AG04450 (cell line): ENCODE measurements around the gene FAM72C. TPM values are rescaled to one million over a fixed set of nuclear protein-coding genes. Genes with fewer than 3 reads are reported as not detected.
"Not testable (repeated sequence)": the region's sequence is repeated elsewhere in the genome, so short reads cannot be mapped to it uniquely, and the experiment has no call there.

ENCODE experiments used
- CTCF ChIA-PET: fragments of 300-600, 350-600 bp; formaldehyde crosslinking; extraction: SDS; loops from one replicate; lab custom pipeline; 2022; ENCODE audit warnings: antibody characterized with exemption, inconsistent platforms; lab: Charles Lee
- POLR2A ChIA-PET: fragments of 350-600 bp; formaldehyde crosslinking; extraction: SDS; loops from one replicate; lab custom pipeline; 2021; ENCODE audit warnings: antibody characterized with exemption, inconsistent platforms; lab: Yijun Ruan, JAX
- DNase-seq: peaks from one replicate; pipeline ENCODE4 v3.0.0-alpha.2; 2011; ENCODE audit warnings: low read depth, low spot score
- H3K27ac ChIP-seq: one replicate; pipeline ENCODE4 v1.5.1; 2012; ENCODE audit warnings: low read depth, low read length, control low read depth
- H3K27me3 ChIP-seq: one replicate; pipeline ENCODE4 v1.6.0; 2012; ENCODE audit warnings: low read length; ENCODE audit not compliant: control insufficient read depth, insufficient read depth
- H3K4me3 ChIP-seq: 2 replicates; pipeline ENCODE4 v1.5.1; 2011; ENCODE audit warnings: mild to moderate bottlenecking, low read depth, low read length, control low read depth
- H3K9me3 ChIP-seq: 2 replicates; pipeline ENCODE4 v1.5.1; 2012; ENCODE audit warnings: low read length; ENCODE audit not compliant: control insufficient read depth, insufficient read depth
- polyA plus RNA-seq: library from polyadenylated mRNA; depleted of rRNA; stranded (reverse); fragments of >200 nt; gene quantifications from 2 replicates; pipeline ENCODE4 v1.2.3, GENCODE V29; 2011

FAM72C gene
- polyA plus RNA-seq, 1 experiment, result 1.0 TPM

GRCh38 chr1:144002141-144002881, 30.5 kb upstream of the FAM72C start:
- H3K9me3 ChIP-seq, H3K27me3 ChIP-seq, DNase-seq, H3K4me3 ChIP-seq, CTCF ChIA-PET, POLR2A ChIA-PET, H3K27ac ChIP-seq: not testable (repeated sequence)

- H3K27ac ChIP-seq, H3K9me3 ChIP-seq, H3K27me3 ChIP-seq, DNase-seq, CTCF ChIA-PET, POLR2A ChIA-PET, H3K4me3 ChIP-seq: not testable (repeated sequence)
Observed at GRCh38 chr1:144001077-144001476, 29.3 kb upstream of the FAM72C start.

- H3K27me3 ChIP-seq, POLR2A ChIA-PET, H3K4me3 ChIP-seq, H3K27ac ChIP-seq, H3K9me3 ChIP-seq, DNase-seq, CTCF ChIA-PET: not testable (repeated sequence)
Observed at GRCh38 chr1:143996020-143996419, 24.2 kb upstream of the FAM72C start.

GRCh38 chr1:143993301-143993907, 21.6 kb upstream of the FAM72C start:
- H3K27me3 ChIP-seq, H3K27ac ChIP-seq, CTCF ChIA-PET, DNase-seq, H3K9me3 ChIP-seq, POLR2A ChIA-PET, H3K4me3 ChIP-seq: not testable (repeated sequence)

GRCh38 chr1:143990699-143991098, 18.9 kb upstream of the FAM72C start:
- H3K27ac ChIP-seq, H3K4me3 ChIP-seq, CTCF ChIA-PET, POLR2A ChIA-PET, DNase-seq, H3K27me3 ChIP-seq, H3K9me3 ChIP-seq: not testable (repeated sequence)

GRCh38 chr1:143989719-143990118, 17.9 kb upstream of the FAM72C start:
- POLR2A ChIA-PET, H3K27ac ChIP-seq, H3K4me3 ChIP-seq, H3K9me3 ChIP-seq, CTCF ChIA-PET, DNase-seq, H3K27me3 ChIP-seq: not testable (repeated sequence)

GRCh38 chr1:143989427-143989712, 17.6 kb upstream of the FAM72C start:
- H3K9me3 ChIP-seq, H3K27ac ChIP-seq, POLR2A ChIA-PET, DNase-seq, H3K27me3 ChIP-seq, H3K4me3 ChIP-seq, CTCF ChIA-PET: not testable (repeated sequence)

GRCh38 chr1:143988602-143989426, 17.0 kb upstream of the FAM72C start:
- H3K27ac ChIP-seq, POLR2A ChIA-PET, CTCF ChIA-PET, H3K4me3 ChIP-seq, H3K27me3 ChIP-seq, DNase-seq, H3K9me3 ChIP-seq: not testable (repeated sequence)

- H3K4me3 ChIP-seq, DNase-seq, H3K9me3 ChIP-seq, POLR2A ChIA-PET, H3K27ac ChIP-seq, CTCF ChIA-PET, H3K27me3 ChIP-seq: not testable (repeated sequence)
Observed at GRCh38 chr1:143987868-143988267, 16.1 kb upstream of the FAM72C start.

- H3K27ac ChIP-seq, DNase-seq, H3K9me3 ChIP-seq, CTCF ChIA-PET, POLR2A ChIA-PET, H3K4me3 ChIP-seq, H3K27me3 ChIP-seq: not testable (repeated sequence)
Observed at GRCh38 chr1:143984721-143985473, 13.1 kb upstream of the FAM72C start.

- CTCF ChIA-PET, result not testable (repeated sequence)
Observed at GRCh38 chr1:143974416-143974815, 2.6 kb upstream of the FAM72C start.

More at GRCh38 chr1:143974416-143974815, 2.6 kb upstream of the FAM72C start:
- H3K9me3 ChIP-seq, DNase-seq, POLR2A ChIA-PET, H3K27me3 ChIP-seq, H3K27ac ChIP-seq: not testable (repeated sequence)
- peak overlapping the region; percentile 45 for H3K4me3 ChIP-seq
